Adipocyte (in vitro differentiated cells): ENCODE data around the gene DGKD.

Experiments
- DNase-seq: peaks from one replicate; pipeline ENCODE4 v3.0.0-alpha.2; 2015; ENCODE audit warnings: low read depth
- H3K27me3 ChIP-seq: replicated peaks from 2 replicates; pipeline ENCODE4 v1.7.0; 2013; ENCODE audit warnings: mild to moderate bottlenecking, low read length, moderate library complexity; ENCODE audit not compliant: control insufficient read depth, insufficient read depth
- H3K36me3 ChIP-seq: 2 replicates; pipeline ENCODE4 v1.7.0; 2013; ENCODE audit warnings: low read length, mild to moderate bottlenecking, moderate library complexity; ENCODE audit not compliant: control insufficient read depth, insufficient read depth, severe bottlenecking
- H3K4me1 ChIP-seq: 2 replicates; pipeline ENCODE4 v1.7.0; 2013; ENCODE audit warnings: mild to moderate bottlenecking, low read length, moderate library complexity; ENCODE audit not compliant: control insufficient read depth, insufficient read depth
- H3K4me3 ChIP-seq: 2 replicates; pipeline ENCODE4 v1.7.0; 2013; ENCODE audit warnings: mild to moderate bottlenecking, low read length, moderate library complexity
- H3K9ac ChIP-seq: 2 replicates; pipeline ENCODE4 v1.7.0; 2013; ENCODE audit warnings: mild to moderate bottlenecking, low read length, moderate library complexity
- H3K9me3 ChIP-seq: 2 replicates; pipeline ENCODE4 v1.7.0; 2013; ENCODE audit warnings: mild to moderate bottlenecking, low read length, moderate library complexity; ENCODE audit not compliant: control insufficient read depth

The DGKD gene

GRCh38 chr2:233380132-233380895, 26.0 kb downstream of the DGKD start:
- Histone ChIP-seq H3K9me3 (no peaks in the 10 kb centered on the region), H3K36me3 (no peaks in the 10 kb centered on the region), H3K27me3 (no peaks in the 10 kb centered on the region), H3K9ac (no peak overlapping the region), H3K4me3 (no peak overlapping the region), H3K4me1 (peaks cover 2% of the 10 kb centered on the region)
- no peak for DNase-seq

- H3K36me3 ChIP-seq: no peaks in the 10 kb centered on the region
- H3K4me3 ChIP-seq: no peak overlapping the region
- H3K9ac ChIP-seq: no peak overlapping the region
- peaks cover 3% of the 10 kb centered on the region for H3K4me1 ChIP-seq
- no peaks in the 10 kb centered on the region for H3K9me3 ChIP-seq
- no peaks in the 10 kb centered on the region for H3K27me3 ChIP-seq
- no peak for DNase-seq
Observed at GRCh38 chr2:233380995-233381637, 26.8 kb downstream of the DGKD start.

GRCh38 chr2:233381638-233381995, 27.3 kb downstream of the DGKD start:
- H3K27me3 ChIP-seq: no peaks in the 10 kb centered on the region
- DNase-seq: no peak
- no peaks in the 10 kb centered on the region for H3K9me3 ChIP-seq
- no peaks in the 10 kb centered on the region for H3K36me3 ChIP-seq
- no peak overlapping the region for H3K9ac ChIP-seq
- peaks cover 8% of the 10 kb centered on the region for H3K4me1 ChIP-seq
- no peak overlapping the region for H3K4me3 ChIP-seq

GRCh38 chr2:233384015-233384414, 29.7 kb downstream of the DGKD start:
- Histone ChIP-seq H3K9ac (no peak overlapping the region), H3K4me1 (peaks cover 26% of the 10 kb centered on the region), H3K9me3 (no peaks in the 10 kb centered on the region), H3K27me3 (no peaks in the 10 kb centered on the region), H3K4me3 (no peak overlapping the region), H3K36me3 (no peaks in the 10 kb centered on the region)
- no peak for DNase-seq

GRCh38 chr2:233384811-233385488, 30.7 kb downstream of the DGKD start:
- no peaks in the 10 kb centered on the region for H3K9me3 ChIP-seq
- no peak for DNase-seq
- no peaks in the 10 kb centered on the region for H3K36me3 ChIP-seq
- H3K9ac ChIP-seq: no peak overlapping the region
- peaks cover 26% of the 10 kb centered on the region for H3K4me1 ChIP-seq
- H3K27me3 ChIP-seq: no peaks in the 10 kb centered on the region
- H3K4me3 ChIP-seq: no peak overlapping the region

- Histone ChIP-seq H3K27me3 (no peaks in the 10 kb centered on the region), H3K4me1 (peaks cover 26% of the 10 kb centered on the region), H3K9ac (no peak overlapping the region), H3K9me3 (no peaks in the 10 kb centered on the region), H3K36me3 (no peaks in the 10 kb centered on the region), H3K4me3 (no peak overlapping the region)
- DNase-seq: no peak
Observed at GRCh38 chr2:233385489-233386044, 31.3 kb downstream of the DGKD start.

- H3K4me1 ChIP-seq: peaks cover 24% of the 10 kb centered on the region
- DNase-seq: peak; percentile 48
- H3K9me3 ChIP-seq: no peaks in the 10 kb centered on the region
- H3K36me3 ChIP-seq: no peaks in the 10 kb centered on the region
- no peaks in the 10 kb centered on the region for H3K27me3 ChIP-seq
- no peak overlapping the region for H3K9ac ChIP-seq
- H3K4me3 ChIP-seq: no peak overlapping the region
Observed at GRCh38 chr2:233386382-233387041, 32.2 kb downstream of the DGKD start.

- peak; percentile 2 for DNase-seq
- Histone ChIP-seq H3K4me1 (peaks cover 24% of the 10 kb centered on the region), H3K27me3 (no peaks in the 10 kb centered on the region)
Observed at GRCh38 chr2:233387225-233387624, 32.9 kb downstream of the DGKD start.

GRCh38 chr2:233387667-233388528, 33.6 kb downstream of the DGKD start:
- Histone ChIP-seq H3K9me3 (no peaks in the 10 kb centered on the region), H3K4me3 (peak overlapping the region; percentile 53), H3K36me3 (no peaks in the 10 kb centered on the region), H3K4me1 (peaks cover 24% of the 10 kb centered on the region), H3K9ac (peak overlapping the region; percentile 49), H3K27me3 (no peaks in the 10 kb centered on the region)
- DNase-seq: peak; percentile 96

More at GRCh38 chr2:233387225-233387624, 32.9 kb downstream of the DGKD start:
- Histone ChIP-seq H3K36me3 (no peaks in the 10 kb centered on the region), H3K9ac (peak overlapping the region; percentile 49), H3K9me3 (no peaks in the 10 kb centered on the region), H3K4me3 (peak overlapping the region; percentile 53)

- Histone ChIP-seq H3K27me3 (no peaks in the 10 kb centered on the region), H3K9me3 (no peaks in the 10 kb centered on the region), H3K4me1 (peaks cover 24% of the 10 kb centered on the region), H3K36me3 (no peaks in the 10 kb centered on the region), H3K4me3 (no peak overlapping the region), H3K9ac (no peak overlapping the region)
- DNase-seq: no peak
Observed at GRCh38 chr2:233389601-233390125, 35.4 kb downstream of the DGKD start.
